GF-D8 (cell line): ENCODE results near the gene PLCL1.

Source experiments
- DNase-seq: peaks from one replicate; lab custom pipeline; 2025; lab: John Stamatoyannopoulos, UW

The PLCL1 gene

DNA sequence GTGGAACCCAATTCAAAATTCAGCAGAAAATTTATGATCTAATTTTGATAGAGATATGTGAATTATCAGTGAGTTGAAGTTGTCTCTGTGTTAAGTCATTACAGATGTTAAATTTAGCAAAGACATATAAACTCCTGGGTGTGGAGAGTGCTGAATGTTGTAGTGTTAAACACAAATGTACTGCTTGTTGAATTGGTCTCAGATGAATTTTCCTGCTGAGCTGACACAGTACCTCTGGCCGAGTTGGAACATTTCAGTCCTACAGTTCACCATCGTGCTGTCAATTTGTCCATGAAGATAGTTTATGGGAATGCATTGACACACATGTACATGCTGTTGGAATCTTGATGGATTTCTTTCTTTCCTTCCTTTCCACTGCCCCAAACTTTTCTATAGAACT lies 255.9 kb downstream of the PLCL1 start:
- DNase-seq = no peak

DNA sequence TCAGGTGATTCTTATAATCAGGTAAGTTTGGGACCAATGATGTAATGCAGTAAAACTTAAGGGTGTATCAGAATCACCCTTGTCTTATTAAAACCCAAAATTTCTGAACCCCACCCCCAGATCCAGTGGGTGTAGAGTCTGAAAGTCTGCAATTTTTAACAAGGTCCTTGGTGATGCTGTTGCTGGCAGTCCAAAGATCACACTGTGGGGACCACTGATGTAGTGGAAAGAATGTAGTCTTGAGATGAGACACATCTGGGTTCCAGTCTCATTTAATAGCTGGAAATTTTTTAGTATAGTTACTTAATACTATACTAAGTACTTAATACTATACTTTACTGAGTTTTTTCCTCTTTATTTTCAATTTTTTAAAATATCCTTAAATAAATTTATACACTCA lies 258.4 kb downstream of the PLCL1 start:
- DNase-seq = no peak

DNA sequence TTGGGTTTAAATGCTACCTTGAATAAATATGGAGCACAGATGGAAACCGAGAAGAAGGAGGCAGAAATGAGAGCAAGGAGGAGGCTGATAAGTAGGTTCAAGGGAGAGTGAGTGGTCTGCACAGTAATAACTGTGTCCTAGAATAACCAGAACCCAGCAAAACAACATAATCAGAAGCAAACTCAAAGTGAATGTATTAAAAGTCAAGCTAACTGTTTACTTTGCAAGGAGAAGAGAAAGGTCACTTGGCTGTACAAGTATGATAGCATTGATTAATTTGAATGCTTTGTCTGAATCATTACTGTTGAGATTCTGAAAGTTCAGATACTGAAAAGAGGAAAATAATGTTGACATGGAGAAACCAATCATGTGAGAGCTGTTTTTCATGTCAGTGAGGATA lies 258.8 kb downstream of the PLCL1 start:
- no peak for DNase-seq

DNA sequence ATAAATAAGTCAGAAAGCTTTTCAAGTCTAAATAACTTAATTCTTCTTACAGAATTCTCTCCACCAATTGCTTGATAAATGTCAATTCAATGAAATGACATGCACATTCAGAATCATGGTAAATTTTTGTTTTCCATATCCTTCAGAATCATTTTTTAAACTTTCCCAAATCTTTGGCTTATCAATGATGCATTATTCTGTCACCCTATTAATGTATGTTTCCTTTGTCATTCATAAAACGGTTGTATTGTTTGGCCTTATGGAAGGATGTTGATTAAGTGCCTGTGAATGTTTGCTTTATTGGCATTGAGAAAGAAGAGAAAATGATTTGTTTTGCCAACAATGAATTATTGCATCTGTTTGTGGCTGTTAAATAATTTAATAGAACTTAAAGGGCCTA lies 260.9 kb downstream of the PLCL1 start:
- no peak for DNase-seq

DNA sequence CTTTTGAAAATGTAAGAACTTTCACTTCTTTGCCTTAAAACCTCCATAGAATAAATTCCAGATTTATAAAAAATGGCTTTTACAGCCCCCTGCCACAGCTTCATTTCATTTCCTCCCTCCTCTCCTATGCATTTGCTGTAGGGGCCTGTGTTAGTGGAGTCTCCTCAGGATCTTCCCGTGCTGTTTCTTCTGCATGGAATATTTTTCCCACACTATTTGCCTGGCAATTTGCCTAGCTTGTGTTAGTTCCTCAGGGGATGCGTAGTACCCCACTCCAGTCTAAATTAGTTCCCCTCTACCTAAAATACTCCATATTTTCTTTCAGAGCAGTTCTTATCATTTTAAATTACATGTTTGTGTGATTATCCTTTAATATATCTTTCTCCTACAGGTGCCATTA lies 262.2 kb downstream of the PLCL1 start:
- no peak for DNase-seq

DNA sequence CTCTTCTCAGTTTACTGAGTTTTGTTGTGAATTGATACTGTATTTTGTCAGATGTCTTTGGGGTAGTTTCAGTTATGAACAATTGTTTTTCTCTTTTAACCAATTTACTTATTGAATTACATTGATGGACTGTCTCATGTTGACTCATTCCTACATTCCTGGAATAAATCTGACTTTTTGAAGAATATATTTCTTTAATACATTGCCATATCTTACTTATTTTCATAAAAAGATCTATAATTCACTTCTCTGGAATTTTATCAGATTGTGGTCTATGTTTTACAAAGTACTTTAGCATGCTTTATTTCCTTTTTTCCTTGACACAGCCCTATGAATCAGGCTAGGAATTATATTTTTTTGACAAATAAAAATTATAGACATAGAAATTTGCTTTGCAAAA lies 268.3 kb downstream of the PLCL1 start:
- DNase-seq = no peak

DNA sequence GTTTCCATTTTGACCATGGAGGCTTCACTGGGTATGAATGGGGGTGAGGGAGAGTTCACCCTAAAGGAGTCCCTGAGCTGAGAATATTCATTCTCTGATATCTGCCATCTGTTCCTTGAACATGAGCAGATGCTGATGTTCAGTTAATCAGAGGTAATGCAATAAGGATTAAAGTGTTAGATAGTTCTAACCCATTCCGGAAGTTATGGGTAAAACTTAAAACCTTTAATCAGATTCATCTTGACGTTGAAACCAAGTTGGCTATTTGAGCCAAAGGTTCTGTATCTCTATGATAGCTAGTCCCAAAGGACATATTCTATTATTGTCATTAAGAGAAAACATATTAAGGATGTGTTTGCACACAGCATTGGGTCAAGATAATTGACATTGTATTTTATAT lies 268.9 kb downstream of the PLCL1 start:
- no peak for DNase-seq

DNA sequence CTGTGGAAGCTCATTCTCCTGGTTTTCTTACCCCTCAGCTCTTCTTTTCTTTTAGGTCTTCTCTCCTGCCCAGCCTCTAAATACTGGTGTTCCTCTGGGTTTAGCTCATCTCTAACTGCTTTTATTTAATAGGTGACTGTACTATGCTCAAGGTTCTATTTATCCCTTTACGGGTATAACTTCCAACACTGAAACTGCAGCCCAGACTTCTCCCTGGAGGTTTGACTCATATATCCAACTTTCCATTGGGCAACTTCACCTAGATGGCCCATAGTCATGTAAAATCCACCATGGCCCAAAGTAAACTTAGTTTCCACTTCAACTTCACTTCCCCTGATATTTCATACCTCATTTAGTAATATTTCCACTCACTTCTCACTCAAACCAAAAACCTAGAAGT lies 273.1 kb downstream of the PLCL1 start:
- DNase-seq = no peak

DNA sequence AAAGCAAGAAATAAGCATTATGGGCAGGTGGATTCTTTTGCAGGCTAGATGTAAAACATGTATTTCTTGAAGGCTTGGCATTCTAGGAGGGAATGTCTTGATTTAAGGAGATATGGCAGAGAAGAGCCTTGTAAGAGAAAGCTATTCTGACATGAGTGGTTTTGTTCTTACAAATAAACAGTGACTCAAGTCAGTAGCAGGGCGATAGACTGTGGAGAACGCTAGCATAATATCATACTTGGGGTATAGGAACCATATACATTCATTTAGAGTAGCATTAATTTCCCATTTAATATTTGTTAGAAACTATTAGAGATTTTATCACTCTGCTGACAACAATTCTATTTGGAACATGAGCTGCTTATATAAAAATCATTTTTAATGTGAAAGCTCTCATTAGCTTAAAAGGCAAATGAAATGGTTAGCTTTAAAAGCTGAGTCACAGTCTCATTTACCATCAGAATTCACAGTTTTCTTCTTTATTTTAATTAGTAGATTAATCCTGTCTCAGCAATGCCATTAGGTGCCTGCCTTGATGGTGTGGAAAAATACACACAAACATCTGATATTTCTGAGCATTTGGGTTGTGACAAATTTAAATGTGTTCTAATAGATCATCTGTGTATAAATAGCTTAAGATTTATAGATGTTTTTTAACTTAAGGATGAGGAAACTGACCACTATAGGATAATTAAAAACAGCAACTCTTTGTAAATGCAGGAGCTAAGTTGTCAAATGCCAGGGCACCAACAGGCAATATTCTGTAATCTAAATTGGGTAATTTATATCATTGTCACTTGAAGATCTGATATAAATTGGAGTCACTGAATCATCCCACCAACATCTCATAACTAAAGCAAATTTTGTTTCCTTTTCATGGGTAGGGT lies 276.7 kb downstream of the PLCL1 start:
- DNase-seq = no peak

DNA sequence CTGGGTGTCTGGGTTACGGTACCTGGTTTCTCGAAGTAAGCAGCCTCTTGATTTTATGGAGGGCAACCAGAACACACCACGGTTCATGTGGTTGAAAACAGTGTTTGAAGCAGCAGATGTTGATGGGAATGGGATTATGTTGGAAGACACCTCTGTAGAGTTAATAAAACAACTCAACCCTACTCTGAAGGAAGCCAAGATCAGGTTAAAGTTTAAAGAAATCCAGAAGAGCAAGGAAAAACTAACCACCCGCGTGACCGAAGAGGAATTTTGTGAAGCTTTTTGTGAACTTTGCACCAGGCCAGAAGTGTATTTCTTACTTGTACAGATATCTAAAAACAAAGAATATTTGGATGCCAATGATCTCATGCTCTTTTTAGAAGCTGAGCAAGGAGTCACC lies 279.8 kb downstream of the PLCL1 start:
- no peak for DNase-seq

DNA sequence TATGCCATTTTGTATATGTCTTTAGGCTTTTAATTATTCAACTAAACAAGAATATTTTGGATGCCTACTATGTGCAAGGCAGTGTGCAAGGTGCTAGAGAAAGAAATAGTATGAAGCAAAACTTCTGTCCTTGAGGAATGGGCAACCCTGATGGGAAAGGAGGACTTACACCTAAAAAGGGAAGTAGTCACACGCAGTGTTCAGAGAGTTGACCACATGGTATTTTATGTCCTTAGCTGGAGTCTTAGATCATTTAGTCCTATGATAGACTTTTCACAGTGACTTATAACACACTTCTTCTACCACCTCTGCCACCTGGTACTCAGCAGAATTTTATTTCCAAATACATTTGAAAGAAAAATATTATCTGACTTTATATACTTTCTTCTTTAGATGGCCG lies 291.6 kb downstream of the PLCL1 start:
- DNase-seq = no peak

DNA sequence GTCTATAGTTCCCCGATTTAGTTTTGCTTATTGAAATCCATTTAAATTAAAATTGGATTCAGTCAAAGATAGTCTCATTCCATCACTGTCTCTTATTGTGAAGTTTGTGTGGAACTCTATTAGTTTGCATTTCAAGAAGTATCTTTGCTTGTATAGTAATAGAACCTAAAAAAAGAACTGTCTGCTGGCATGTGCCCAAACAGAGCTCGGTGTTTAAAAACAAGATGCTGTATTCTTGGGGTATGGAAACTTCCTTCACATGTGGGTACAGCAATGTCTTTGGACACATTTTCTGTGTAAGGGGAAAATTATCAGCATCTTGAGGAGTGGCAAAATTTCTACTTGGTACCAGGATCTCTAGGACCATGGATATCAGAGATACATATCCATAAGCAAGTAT lies 292.6 kb downstream of the PLCL1 start:
- DNase-seq = no peak

DNA sequence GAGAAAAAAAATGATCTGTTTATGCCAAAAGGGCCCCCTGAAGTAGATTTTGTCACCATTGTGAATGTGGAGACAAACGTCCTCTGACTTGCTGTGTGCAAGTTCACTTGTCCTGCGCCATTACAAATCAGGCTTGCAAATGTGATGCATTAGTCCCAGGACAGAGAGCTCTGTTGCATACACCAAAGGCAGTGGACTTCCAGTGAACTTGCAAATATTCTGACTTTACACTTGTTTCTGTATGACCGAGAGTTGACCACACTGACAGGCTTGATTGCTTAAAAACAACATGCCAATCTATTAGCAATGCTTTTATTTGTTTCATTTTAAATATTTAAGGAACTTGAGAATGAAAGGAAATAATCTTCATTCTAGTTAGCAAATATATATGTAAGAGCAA lies 293.2 kb downstream of the PLCL1 start:
- no peak for DNase-seq

DNA sequence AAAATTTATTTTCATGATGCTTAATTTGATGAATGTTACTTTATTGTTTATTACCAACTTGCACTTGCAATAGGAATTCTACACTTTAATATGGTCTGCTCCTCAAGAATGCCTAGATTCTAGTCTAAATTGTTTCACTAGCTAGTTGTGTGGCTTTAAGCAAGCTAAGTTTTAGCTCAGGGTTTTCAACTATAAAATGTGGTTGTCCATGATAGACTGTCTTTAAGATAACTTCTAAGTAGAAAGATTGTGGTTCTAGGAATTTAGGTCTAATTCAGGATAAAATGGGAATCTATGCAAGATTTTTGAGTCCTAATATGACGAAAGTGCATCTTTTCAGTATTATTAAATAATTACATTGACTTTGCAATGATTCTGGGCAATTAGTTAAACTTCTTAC lies 294.0 kb downstream of the PLCL1 start:
- DNase-seq = no peak

DNA sequence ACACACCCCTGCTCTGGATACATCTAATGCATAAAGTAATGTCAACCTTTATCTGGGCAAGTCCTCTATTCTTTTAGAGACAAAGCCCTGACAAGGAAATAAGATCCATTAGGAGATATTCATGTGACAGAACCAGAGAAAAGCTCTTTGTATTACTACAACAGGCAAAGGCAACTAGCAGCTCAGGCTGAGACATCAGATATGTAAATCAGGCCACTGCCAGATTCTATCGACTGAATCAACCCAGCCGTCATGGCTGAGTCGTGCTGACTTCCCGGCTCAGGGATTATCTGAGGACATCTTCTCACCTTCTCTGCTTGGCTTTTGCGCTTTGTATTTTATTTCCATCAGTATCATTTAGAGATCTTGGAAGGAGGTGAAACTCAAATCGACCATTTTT lies 294.5 kb downstream of the PLCL1 start:
- DNase-seq = no peak

DNA sequence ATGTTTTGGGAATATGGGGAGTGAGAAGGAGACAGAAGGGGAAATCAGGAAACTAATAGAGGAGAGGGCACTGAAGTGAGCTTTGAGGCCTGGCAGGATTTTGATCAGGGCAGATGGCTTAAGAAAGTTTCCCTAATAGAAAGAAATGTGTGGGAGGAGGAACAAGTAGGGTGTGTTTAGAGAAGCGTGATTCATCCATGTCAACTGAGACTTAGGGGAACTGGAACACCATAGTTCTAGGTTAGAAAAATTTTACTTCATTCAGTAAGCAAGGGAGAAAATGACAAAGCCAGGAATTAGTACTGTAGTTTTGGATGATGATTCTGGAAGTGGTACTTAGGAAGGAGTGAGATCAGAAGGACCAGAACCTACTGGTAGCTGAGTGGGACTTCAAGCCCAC lies 296.0 kb downstream of the PLCL1 start:
- DNase-seq = no peak

DNA sequence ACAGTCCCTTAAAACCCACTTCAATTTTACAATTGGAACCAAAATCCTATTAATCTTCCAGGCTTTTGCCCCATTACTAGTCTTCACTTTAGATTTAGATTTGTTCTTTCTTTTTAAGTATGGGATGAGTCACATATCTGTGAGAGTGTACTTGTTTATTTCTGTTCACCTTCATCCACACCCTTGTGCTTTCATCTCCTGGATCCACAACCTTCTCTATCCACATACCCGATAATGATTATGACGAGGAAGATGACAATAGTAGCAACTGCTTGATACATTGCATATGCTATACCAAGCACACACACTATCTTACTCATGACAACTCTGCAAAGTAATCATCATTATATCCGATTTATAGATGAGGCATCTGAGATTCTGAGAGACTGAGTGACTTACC lies 297.3 kb downstream of the PLCL1 start:
- DNase-seq = no peak

DNA sequence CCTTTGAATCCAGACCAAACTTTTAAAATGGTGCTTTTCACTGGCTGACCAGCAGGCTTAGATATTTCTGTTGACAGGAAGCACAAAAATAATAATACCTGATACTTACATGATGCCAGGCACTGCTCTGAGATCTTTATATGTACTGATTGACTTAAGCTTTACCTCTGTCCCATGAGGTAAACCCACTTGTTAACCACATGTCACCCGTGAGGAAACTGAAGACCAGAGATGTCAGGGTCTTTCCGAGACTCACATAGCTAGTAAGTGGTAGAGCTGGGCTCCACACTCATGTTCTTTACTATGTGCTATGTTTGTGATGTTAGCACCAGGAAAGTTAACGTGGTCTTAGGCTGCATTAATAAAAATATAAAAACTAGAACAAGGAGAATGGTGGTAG lies 297.7 kb downstream of the PLCL1 start:
- DNase-seq = no peak

DNA sequence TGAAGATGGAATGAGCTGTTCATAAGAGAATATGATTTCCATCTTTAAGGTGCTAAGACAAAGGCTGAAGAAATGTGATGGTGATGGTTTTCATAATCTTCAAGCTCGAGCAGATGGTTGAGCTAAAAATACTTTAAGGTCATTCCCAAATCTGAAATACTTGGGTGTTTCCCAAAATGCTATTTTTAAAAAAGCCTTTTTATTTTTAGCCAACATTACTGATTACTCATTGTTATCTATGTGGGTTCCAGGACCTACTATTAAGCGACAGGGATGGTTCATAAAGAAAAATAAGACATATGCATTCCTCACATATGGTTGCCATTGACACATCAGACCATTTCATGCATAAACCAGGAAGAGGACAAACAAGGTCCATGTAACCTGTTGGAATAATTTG lies 298.5 kb downstream of the PLCL1 start:
- DNase-seq = no peak

DNA sequence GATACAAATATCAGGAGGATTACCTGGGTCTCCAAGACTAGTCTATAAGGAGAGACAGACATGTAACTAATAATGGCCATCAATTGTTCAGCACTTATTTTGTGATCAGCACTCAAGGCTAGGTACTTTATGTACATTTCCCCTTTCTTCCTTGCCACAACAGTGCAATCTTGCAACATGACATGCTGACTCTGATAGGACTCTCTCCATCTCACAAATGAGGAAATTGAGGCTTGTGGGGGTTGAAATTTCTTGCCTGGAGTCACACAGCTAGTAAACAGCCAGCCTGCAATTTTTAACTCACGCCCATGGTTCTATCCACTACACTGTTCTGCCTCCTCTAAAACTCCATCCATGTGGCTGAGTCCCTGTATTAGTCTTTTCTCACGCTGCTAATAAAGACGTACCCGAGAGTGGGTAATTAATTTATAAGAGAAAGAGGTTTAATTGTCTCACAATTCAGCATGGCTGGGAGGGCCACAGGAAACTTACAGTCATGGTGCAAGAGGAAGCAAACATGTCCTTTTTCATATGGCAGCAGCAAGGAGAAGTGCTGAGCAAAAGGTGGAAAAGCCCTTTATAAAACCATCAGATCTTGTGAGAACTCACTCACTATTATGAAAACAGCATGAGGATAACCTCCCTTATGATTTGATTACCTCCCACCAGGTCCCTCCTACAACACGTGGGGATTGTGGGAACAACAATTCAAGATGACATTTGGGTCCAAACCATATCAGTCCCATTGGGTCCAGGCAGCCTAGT lies 302.4 kb downstream of the PLCL1 start:
- DNase-seq = peak; percentile 32

DNA sequence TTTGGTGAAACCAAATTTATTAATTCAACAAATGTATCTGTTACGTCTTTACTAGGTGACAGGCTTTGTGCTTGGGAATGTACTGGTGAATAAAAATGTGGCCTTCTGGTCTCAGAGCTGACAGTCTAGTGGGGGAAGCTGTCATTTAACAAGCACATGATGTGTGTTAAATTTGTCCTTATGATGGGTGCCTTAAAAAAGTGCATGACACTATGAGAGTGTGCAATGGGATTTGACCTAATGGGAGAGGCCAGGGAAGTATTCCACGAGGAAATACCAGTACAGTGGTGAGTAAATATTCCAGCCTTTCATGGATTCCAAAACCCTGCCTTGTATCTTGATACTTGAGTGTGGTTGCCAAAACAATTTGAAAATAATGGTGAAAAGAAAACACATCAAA lies 308.9 kb downstream of the PLCL1 start:
- no peak for DNase-seq

DNA sequence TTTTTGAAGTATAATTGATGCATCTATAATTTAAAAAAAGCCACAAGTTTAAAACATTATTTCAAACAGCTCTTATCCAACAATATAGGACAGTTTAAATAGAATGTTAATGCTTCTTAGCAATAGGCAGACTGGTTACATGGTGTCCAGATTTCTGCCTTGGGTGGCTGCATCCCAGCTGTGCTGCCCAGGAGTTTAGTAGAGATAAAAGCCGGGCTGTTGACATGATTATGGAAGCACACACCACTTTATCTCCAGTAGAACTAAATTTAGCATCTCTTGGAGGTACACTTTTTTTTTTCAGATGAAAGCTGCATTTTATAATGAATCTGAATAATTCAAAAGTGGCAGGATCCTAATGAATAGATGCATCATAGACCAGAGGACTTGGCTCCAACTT lies 309.7 kb downstream of the PLCL1 start:
- DNase-seq = no peak

DNA sequence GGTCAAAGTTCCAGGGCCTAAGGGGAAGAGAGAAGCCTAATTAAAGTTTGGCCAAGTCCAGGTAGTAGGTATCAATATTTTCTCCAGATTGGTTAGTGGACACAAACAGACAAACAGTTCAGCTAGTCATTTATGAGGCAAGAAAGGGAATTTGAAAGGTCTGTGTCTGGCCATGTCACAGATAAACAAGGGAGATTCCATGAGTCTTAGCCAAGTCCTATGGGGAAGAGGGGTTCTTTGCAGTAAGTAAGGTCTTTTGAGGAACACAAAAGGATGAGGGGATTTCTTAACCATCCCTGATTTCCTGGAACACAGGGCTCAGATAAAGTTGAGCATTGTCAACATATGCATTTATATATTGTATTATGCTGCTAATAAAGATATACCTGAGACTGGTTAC lies 310.8 kb downstream of the PLCL1 start:
- no peak for DNase-seq

DNA sequence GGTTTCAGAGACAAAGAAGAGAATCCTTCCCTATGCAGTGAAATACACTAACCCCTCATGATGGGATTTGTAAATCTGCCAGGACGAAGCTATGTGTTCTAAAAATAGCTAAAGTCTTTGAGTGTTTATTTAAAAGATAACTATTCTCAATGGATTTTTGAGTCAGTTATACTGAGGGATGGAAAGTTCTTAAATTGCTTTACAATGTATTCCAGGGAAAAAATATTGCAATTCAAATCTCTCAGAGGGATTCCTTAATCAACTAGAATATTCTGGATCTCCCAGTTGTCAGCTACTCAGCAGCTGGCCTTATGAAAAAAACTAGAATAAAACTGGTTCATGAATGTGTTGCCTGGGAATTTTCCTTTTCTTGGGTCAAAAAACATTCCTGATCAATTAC lies 312.4 kb downstream of the PLCL1 start:
- no peak for DNase-seq
